H54 (cell line): ENCODE measurements around the gene C1QTNF8.

Source experiments
- DNase-seq: peaks from one replicate; pipeline ENCODE4 v3.0.0; 2011; ENCODE audit warnings: low spot score, mixed read lengths; ENCODE audit not compliant: insufficient read length
- FAIRE-seq: peaks from 3 replicates; lab custom pipeline; 2011; peaks lifted over from hg19 to GRCh38; lab: Jason Lieb, UNC
- POLR2A ChIP-seq: IDR thresholded peaks from 2 replicates; pipeline ENCODE4 v1.6.1; 2011; ENCODE audit warnings: low read depth, mild to moderate bottlenecking, low read length

The C1QTNF8 gene

DNA sequence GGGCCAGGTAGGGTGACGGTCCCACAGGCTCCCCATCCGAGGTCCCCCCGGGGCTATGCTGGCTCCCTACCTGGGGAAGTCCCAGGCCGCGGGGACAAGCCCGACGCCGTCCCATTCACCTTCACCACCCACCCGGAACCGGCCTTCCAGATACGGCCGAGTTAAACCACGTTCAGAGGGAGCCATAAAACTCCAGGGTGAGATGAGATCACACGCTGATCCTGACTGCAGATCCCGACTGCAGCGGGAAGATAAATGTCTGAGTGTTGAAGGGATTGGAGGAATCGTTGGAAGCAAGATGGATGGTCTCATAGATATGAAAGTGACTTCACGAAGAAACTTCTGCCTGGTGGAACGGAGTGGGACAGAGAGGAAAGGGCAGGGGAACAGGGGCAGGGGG is 13.6 kb upstream of the C1QTNF8 start:
- DNase-seq: no peak

DNA sequence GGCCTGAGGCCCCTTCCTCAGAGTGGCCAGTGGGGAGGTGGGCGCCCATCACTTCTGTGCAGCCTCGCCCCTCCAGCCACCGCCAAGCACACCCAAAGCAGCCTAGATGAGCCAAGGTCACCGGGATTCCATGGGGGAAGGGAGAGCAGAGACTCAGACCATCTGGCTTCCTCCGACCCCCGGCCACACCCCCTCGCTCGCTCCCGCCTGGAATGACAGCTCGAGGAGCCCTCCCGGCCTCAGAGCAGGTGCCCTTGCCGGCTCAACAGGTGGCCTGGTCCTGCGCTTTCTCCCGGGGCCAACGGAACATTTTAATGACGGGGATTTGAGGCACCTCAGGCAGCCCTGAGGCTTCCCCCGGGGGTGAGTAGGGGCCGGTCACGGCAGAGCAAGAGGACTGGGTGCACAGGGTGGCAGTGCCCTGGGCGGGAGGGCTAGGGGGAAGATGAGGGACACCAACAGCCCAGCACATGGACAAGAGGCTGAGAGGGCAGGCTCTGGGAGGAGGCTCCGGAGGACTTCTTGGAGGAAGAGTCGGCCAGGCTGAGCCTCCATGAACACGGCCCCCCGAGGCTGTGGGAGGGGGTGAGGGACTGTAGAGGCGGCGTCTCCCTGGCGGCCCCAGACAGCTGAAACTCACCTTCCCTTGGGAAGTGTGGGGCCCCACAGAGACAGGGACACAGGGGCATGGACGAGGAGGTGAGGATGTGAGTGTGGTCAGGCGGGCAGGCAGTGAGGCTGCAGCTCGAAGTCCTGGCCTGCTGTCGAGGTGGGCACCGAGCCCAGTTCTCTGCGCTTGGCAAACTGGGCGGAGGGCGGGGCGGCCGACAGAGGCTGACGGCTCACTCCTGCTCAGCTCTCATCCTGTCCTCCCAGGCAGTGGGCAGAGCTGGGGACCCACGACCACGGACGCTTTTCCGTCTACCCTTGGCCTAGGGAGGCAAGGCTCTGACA is 12.5 kb upstream of the C1QTNF8 start:
- TF ChIP-seq POLR2A: no peak
- DNase-seq (peak; percentile 65), FAIRE-seq (no peak)

More for the DNA sequence above, 13.6 kb upstream of the C1QTNF8 start:
- FAIRE-seq: no peak
- TF ChIP-seq POLR2A: no peak

DNA sequence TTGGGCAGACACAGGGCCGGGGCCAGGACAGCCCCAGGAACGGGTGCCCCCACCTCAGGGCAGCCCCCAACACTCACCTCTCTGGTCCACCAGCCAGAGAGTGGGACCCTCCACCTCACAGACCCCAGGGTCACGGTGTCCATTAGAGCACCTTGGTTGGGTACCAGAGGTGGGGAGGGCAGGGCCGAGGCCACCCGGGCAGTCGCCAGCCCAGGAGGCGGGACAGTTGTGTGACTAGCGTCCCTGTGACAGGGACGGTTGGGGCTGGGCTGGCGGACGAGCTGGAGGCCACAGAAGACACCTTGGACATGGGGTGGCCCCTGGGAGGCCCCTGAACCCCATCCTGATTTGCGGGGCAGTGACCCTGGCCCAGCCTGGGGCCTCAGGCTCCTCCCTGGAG is 11.7 kb upstream of the C1QTNF8 start:
- FAIRE-seq: no peak
- TF ChIP-seq POLR2A: no peak
- no peak for DNase-seq

DNA sequence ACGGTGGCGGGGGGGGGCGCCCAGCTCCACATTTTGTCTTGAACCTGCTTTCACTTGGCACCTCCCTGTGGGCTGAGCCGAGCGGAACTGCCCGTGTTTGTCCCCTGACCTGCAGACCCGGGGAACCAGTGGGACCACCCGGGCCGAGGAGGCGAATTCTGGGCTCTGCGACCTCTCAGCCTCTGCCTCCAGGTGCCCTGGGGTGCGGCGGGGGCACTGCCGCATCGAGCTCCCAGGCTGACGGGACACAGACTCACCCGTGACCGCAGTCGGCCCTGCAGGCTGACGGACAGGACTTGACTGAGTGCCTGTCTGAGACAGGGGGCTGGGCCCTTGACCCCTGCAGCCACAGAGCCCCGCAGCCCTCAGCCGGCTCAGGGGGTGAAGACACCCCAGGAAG is 11.1 kb upstream of the C1QTNF8 start:
- no peak for FAIRE-seq
- TF ChIP-seq POLR2A: no peak
- no peak for DNase-seq

DNA sequence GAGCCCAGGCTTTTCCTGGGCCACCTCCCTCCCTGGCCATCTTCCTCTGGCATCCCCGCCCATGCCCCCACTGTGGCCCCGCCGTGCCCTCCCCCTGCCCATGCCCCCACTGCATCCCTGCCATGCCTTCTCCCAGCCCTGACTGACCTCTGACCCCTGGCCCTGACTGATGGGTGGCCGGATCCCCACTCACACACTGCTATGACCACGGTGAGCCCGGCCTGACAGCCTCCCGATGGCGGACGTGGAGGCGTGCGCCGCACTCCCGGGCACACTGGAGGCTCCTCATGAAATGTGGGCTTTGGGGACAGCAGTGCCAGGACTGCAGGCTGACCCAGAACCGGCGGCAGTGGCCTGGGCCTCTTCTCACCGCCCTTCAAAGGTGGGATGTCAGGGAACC is 10.6 kb upstream of the C1QTNF8 start:
- TF ChIP-seq POLR2A: no peak
- no peak for DNase-seq
- no peak for FAIRE-seq

DNA sequence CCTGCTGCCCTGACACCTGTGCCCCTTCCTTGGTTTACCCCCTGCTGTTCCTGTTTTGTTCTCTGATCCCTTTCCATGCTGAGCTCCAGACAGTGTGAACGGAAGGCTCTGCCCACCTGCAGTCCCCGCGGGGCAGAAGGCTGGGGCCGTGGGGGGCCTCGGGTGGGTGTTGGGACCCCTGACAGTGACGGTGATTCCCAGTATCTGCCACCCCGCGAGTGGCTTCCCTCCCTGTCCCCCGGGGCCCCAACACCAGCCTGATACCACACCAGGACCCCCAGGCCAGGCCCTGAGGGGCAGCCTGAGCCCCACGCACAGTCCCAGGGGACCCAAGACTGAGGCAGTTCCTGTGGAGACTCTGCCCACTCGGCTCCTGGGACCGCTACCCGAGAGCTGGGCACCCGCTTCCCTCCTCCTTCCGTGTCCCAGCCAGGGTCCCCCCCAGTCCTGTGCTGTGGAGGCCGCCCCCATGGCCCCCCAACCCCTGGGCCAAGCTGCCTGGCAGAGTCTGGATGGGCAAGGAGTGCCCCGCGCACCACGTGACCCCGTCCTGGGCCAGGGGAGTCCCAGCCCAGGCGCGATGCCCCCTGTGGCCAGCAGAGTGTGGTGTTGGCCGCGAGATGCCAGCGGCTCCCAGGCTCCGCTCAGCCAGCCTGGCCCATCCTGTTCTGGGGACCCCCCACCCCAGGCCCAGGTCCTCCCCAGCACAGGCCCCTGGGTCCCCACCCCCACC is 10.0 kb upstream of the C1QTNF8 start:
- FAIRE-seq (no peak), DNase-seq (peak; percentile 97)
- no peak for TF ChIP-seq POLR2A

DNA sequence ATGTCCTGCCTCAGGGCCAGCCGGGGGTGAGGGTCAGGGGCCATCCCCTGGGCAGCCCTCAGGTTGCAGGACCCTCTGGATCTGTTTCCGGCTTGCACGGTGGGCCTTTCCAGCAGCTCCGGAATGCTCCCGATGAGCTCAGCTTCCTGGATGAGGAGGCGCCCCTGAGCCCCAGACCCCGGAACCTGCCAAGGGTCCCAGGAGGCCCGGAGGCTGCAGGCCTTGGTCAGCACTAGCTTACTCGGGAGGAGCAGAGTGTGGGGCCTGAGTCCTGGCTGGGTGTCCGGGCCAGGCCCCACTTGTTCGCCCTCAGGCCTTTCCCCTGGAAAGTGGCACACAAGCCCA is 7.6 kb upstream of the C1QTNF8 start:
- no peak for DNase-seq
- FAIRE-seq: no peak
- no peak for TF ChIP-seq POLR2A

DNA sequence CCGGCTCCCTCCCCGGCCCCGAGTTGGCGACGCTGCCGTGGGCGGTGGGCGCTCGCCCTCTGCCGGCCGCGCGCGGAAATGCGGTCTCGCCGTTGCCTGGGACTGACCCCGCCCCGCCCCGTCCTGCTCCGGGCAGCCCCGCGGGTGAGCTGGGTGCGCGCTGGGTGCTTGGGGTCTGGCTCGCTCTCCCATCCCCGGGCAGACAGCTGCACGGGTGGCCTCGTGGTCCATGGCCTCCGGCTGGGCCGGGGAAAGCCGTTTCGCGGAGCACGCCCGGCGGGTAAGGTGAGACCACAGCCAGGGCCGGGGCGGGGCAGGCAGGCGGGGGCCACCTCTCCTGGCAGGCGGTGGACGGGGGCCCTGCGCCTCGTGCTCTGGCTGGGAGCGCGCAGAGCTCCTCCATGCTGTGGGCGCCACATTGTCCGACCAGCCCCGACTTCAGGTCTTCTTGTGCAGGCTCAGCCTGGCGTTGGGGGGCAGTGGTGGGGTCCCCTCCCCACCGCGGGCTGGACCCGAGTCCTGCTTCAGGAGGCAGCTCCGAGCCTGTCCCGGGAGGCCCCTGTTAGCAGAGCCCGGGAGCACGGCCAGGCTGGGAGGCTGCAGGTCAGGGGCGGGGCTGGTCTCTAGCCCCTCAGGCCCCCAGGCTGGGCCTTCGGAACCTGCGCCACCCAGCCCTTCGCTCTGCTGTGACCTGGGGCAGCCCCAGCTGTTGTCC is 7.0 kb upstream of the C1QTNF8 start:
- peak; percentile 83 for DNase-seq
- no peak; the same call in 1 of the 2 replicates for TF ChIP-seq POLR2A
- FAIRE-seq: no peak

DNA sequence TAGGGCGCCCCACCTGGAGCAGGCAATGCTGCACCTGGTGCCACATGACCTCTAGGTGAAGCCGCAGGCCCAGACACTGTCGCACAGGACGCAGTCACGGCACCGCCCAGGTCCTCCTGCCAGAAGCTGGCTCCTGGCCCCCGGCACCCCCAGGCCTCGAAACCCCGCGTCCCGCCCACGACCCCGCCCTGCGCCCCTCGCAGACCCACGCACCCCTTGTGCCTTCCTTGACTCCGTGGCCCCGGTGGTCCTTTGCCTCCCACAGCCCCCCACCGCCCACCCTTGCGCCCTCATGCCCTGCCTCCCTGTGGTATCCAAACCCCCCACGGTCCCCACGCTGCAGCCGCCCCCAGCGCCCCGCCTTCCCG is 6.3 kb upstream of the C1QTNF8 start:
- DNase-seq (no peak), FAIRE-seq (no peak)
- TF ChIP-seq POLR2A: no peak

DNA sequence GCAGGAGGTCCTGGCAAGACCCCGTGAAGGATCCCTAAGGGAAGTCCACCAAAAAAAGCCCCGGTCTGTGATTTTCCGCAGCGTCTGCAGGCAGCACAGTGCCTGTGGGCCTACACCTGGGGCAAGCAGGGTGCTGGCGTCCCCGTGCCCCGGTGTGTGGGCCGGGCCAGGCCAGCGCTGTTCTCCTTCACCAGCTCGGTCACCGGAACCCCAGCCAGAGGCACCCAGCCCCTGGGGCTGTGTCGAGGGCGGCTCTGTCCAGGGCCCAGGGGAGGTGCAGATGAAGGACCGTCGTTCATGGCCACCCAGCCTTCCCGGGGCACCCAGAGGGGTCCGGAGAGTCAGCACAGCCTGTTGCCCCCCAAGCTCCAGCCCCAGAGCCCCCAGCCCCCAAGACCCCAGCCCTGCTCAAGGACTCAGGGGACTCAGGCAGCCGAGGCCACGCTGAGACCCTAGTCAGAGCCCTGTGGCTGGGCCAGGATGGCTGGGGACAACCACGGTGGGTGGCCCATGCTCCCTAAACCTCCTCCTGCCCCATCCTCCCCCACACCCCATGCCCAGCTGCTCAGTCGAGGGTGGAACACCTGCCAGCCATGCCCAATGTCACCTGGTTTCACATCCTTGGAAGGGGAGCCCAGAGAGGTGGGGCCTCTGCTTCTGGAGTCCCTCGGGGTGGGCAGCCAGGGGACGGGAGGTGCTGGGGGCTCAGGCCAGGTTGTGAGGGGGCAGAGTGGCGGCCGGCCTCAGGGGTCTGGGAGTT is 5.7 kb upstream of the C1QTNF8 start:
- DNase-seq (no peak), FAIRE-seq (no peak)
- TF ChIP-seq POLR2A: no peak

DNA sequence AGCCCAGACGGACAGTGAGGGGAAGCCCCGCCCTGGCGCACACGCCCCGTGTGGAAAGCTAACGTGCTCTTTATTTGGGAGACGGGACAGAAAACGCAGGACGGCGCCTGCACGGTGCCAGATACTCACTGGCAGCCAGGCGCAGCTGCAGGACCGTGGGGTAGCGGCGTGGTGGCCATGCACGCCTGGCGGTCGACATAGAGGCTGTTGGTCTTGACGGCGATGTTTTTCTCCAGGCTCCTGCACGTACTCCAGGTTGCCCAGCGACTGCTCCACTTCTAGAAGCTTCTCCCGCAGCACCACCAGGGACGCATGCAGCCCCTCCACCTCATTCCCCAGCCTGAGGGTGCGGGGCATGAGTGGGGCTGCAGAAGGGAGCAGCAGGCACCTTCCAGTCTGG is 5.1 kb upstream of the C1QTNF8 start:
- DNase-seq: no peak
- FAIRE-seq: no peak
- no peak for TF ChIP-seq POLR2A

DNA sequence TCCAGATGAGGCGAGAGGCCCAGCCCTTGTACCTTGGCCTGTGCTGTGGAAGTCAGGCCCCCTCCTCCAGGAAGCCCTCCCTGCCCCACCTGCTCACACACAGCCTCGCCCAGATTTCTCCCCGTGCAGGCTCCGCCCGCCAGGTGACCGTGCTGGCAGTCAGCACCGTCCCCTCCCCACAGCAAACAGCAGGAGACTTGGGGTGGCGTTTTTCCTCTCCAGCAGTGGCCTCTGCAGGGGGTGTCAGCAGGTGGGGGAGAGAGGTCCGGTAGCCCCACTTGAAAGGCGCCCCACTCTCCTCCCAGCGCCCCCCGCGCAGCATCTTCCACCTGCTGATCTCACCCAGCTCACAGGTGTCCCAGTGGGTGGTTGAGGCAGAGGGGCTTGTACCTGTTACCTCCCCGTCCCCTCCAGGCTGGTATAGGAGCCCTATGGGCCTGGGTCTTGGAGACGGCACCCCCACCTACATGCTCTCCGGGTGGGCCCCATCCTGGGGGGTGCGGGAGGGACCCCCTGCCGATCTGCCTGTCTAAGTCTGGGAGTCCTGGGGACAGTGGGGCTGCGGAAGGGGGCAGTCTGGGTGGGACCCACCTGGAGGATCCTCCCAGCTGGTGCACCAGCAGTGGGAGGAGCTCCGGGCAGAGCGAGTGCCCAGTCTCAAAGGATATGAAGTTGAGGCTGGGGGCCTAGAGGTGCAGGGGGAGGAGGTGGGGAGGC is 4.2 kb upstream of the C1QTNF8 start:
- FAIRE-seq (no peak), DNase-seq (no peak)
- TF ChIP-seq POLR2A: no peak
